KOPT-K1 (cell line): ENCODE measurements around the gene PLA2G2A.
"Not testable (repeated sequence)": the region's sequence is repeated elsewhere in the genome, so short reads cannot be mapped to it uniquely, and the experiment has no call there.

Experiments used
- H3K27ac ChIP-seq: fragments of 200-600 bp; sonication (generic); 2 replicates; pipeline ENCODE4 v1.5.1; 2016; ENCODE audit warnings: antibody characterized with exemption, mild to moderate bottlenecking, low read depth, low read length; ENCODE audit not compliant: poor library complexity, severe bottlenecking
- H3K36me3 ChIP-seq: fragments of 200-600 bp; sonication (generic); 2 replicates; pipeline ENCODE4 v1.5.1; 2017; ENCODE audit warnings: antibody characterized with exemption, mild to moderate bottlenecking, low read length, moderate library complexity; ENCODE audit not compliant: insufficient read depth
- H3K9me3 ChIP-seq: fragments of 200-600 bp; sonication (generic); 2 replicates; pipeline ENCODE4 v1.5.1; 2017; ENCODE audit warnings: antibody characterized with exemption, low read length, mild to moderate bottlenecking; ENCODE audit not compliant: insufficient read depth, poor library complexity, severe bottlenecking

Gene PLA2G2A

GRCh38 chr1:19979494-19979977 lies at the start of gene PLA2G2A:
Gene PLA2G2A (minus strand): TSS chr1:19979618. CDS start chr1:19978773, 845 bp downstream.
- H3K27ac ChIP-seq = no peak within 1 kb of the TSS

DNA sequence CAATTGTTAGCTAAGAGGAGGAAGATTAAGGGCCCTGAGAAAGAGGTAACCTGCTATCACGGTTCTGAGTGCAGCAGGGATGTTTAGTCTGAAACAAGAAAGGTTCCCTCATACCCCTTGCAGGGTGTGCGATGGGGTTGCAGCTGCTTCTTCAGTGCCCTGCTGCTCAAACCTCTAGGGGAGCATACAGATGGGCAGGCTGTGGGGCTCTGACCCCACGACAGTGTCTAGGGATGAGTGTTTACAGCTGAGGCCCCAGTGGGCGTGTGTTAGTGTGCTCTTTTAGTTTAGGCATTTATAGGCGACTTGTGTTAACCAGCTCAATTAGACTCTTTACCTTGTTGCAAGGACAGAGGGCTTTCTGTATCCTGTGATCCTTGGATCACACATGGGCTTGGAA lies 49.3 kb upstream of the PLA2G2A start:
- H3K27ac ChIP-seq = no peak overlapping the region
- peaks cover 8% of the 10 kb centered on the region for H3K9me3 ChIP-seq
- no peaks in the 10 kb centered on the region for H3K36me3 ChIP-seq

More at GRCh38 chr1:19979494-19979977, at the start of gene PLA2G2A:
- Histone ChIP-seq H3K36me3 (no peaks in the 10 kb centered on the region), H3K9me3 (no peaks in the 10 kb centered on the region)

DNA sequence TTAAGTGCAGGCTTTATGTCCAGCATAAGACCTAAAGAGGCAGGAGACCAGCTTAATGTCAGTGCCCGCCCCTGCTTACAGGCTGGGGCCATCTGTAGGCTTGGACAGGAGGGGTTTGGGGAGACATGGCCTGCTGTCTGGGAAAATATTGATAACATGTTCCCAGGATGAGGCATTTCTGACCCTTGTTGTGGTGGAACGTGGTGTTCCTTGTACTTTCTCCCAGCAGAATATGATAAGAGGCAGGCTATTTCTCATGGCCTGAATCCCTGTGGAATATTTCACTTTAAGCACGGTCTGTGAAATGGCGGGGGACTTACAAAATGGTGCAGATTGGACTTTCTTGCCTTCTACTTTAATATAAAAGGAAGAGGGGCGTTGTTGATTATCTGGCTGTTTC lies 48.7 kb upstream of the PLA2G2A start:
- H3K27ac ChIP-seq = no peak overlapping the region
- H3K9me3 ChIP-seq = peaks cover 8% of the 10 kb centered on the region
- no peaks in the 10 kb centered on the region for H3K36me3 ChIP-seq

DNA sequence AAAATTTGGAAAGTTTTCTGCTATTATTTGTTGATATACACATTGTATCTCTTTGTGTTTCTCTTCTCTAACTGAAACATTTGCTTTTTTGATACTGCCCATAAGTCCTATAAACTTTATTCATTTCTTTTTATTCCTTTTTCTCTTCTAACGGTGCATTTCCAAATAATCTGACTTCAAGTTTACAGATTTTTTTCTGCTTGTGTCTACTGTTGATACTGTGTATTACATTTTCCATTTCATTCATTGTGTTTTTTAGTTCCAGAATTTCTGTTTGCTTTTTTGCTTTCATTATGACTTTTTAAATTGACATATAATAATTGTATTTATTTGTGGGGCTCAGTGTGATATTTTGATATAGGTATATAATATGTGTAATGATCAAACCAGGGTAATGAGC lies 38.3 kb upstream of the PLA2G2A start:
- Histone ChIP-seq H3K27ac (no peak overlapping the region), H3K36me3 (no peaks in the 10 kb centered on the region)

GRCh38 chr1:20014153-20014552 lies 34.7 kb upstream of the PLA2G2A start:
- Histone ChIP-seq H3K36me3 (no peaks in the 10 kb centered on the region), H3K9me3 (peaks cover 17% of the 10 kb centered on the region)

More for the DNA sequence above, 38.3 kb upstream of the PLA2G2A start:
- H3K9me3 ChIP-seq = peaks cover 17% of the 10 kb centered on the region

GRCh38 chr1:20010016-20010415 lies 30.6 kb upstream of the PLA2G2A start:
- Histone ChIP-seq H3K36me3 (no peaks in the 10 kb centered on the region), H3K9me3 (peaks cover 15% of the 10 kb centered on the region), H3K27ac (no peak overlapping the region)

More at GRCh38 chr1:20014153-20014552, 34.7 kb upstream of the PLA2G2A start:
- no peak overlapping the region for H3K27ac ChIP-seq

DNA sequence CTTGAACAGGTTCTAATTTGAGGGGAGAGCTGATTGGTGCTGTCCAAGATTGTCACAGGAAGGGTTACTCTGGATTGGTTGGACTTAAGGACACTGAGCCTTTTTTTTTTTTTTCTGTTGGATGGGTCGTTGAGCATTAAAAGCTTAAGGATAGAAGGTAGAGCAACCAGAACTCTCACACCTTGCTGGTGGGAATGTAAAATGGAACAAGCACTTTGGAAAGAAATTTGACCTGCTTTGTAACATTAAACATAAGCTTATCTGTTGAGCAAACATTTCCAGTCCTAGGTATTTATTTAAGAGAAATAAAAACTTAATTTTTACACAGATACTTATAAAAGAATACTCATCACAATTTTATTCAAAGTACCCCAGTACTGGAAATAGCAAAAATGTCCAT lies 29.8 kb upstream of the PLA2G2A start:
- Histone ChIP-seq H3K27ac (no peak overlapping the region), H3K9me3 (peaks cover 14% of the 10 kb centered on the region), H3K36me3 (no peaks in the 10 kb centered on the region)

DNA sequence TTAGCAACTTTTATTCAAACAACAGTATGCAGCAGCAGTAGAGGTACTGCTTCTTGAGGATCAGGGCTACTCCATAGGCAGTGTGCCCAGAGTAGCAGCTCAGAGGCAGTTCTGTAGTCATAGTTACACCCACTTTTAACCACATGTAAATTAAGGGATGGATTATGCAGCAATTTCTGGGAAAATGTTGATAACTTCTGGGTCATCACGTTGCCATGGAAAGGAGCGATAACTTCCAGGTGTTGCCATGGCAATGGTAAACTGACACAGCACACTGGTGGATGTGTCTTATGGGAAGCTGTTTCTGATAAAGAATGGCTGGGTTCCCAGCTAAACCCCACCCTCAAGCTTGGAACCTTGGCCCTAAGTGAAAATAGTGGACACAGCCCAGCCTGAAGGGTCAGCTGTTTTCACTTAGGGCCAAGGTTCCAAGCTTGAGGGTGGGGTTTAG lies 29.0 kb upstream of the PLA2G2A start:
- H3K9me3 ChIP-seq = peaks cover 7% of the 10 kb centered on the region
- no peak overlapping the region for H3K27ac ChIP-seq
- H3K36me3 ChIP-seq = no peaks in the 10 kb centered on the region

- H3K36me3 ChIP-seq, H3K27ac ChIP-seq, H3K9me3 ChIP-seq: not testable (repeated sequence)
These were observed 19.4 kb upstream of the PLA2G2A start for GRCh38 chr1:19998823-19999222.

DNA sequence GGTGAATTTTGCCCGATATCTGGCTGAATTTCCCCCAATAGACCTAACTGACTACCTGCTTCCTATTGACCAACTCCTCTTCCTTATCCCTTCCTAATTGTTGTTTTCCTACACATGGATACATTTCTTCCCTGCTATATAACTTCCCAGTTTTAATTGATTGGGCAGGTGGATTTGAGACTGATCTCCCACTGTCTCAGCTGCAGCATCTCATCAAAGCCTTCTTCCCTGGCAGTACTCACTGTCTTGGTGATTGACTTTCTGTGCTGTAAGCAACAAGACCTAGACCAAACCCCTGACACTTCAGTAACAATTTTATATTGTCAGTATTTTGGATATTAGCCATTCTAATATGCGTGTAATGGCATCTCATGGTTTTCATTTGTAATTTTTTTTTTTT lies 11.3 kb upstream of the PLA2G2A start:
- H3K27ac ChIP-seq = no peak overlapping the region
- no peaks in the 10 kb centered on the region for H3K36me3 ChIP-seq
- H3K9me3 ChIP-seq = no peaks in the 10 kb centered on the region

DNA sequence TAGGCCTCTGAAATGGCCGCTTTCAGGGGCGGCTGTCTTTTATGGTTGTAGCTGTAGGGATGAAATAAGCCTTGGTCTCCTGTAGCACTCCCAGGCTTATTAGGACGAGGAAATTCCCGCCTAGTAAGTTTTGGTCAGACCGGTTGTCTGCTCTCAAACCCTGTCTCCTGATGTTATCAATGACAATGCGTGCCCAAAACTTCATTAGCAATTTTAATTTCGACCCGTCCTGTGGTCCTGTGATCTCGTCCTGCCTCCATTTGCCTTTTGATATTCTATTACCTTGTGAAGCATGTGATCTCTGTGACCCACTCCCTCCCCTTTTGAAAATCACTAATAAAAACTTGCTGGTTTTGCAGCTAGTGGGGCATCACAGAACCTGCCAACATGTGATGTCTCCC lies 10.8 kb upstream of the PLA2G2A start:
- H3K36me3 ChIP-seq, H3K27ac ChIP-seq, H3K9me3 ChIP-seq: not testable (repeated sequence)

- no peaks in the 10 kb centered on the region for H3K36me3 ChIP-seq
- no peak overlapping the region for H3K27ac ChIP-seq
- no peaks in the 10 kb centered on the region for H3K9me3 ChIP-seq
These were observed 9.0 kb upstream of the PLA2G2A start for GRCh38 chr1:19988267-19989006.

DNA sequence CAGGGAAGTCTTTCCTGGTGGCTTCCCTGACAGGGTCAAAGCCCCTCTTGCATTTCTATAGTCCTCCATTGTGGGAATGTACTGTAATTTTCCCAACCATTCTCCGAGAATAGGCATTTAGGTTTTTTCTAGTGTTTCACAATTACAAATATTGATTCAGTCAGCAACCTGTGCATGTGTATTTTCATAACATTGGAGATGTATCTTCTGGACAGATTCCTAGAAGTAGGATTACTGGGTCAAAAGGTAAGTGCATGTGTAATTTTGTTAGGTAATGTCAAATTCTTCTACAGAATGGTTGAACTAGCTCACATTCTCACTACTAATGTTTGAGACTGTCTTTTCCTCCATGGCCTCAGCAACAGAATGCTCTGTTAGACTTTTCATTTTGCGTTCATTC lies 8.3 kb upstream of the PLA2G2A start:
- Histone ChIP-seq H3K27ac (no peak overlapping the region), H3K9me3 (no peaks in the 10 kb centered on the region), H3K36me3 (no peaks in the 10 kb centered on the region)

DNA sequence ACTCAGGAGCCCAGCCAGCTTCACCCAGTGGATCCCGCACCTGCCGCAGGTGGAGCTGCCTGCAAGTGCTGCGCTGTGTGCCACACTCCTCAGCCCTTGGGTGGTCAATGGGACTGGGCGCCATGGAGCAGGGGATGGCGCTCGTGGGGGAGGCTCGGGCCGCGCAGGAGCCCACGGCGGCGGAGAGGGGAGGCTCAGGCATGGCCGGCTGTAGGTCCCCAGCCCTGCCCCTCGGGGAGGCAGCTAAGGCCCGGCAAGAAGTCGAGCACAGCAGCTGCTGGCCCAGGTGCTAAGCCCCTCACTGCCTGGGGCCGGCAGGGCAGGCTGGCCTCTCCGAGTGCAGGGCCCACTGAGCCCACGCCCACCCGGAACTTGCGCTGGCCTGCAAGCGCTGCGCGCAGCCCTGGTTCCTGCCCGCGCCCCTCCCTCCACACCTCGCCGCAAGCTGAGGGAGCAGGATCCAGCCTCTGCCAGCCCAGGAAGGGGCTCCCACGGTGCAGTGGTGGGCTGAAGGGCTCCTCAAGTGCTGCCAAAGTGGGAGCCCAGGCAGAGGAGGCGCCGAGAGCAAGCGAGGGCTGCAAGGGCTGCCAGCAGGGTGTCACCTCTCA lies 5.1 kb upstream of the PLA2G2A start:
- H3K27ac ChIP-seq, H3K9me3 ChIP-seq: not testable (repeated sequence)

GRCh38 chr1:19981507-19982312 lies 2.3 kb upstream of the PLA2G2A start:
- no peak overlapping the region for H3K27ac ChIP-seq
- H3K36me3 ChIP-seq = no peaks in the 10 kb centered on the region
- no peaks in the 10 kb centered on the region for H3K9me3 ChIP-seq

More for the DNA sequence above, 5.1 kb upstream of the PLA2G2A start:
- not testable (repeated sequence) for H3K36me3 ChIP-seq
